GM12878 (cell line): ENCODE data around the gene LRRN4. TPM values are rescaled to one million over a fixed set of nuclear protein-coding genes. Genes with fewer than 3 reads are reported as not detected.

ENCODE experiments used
- ATAC-seq: fragments of 200-7000 bp; cut with Tn5 transposase; 3 replicates; pipeline ENCODE4 v1.9.1; 2020; ENCODE audit warnings: mild to moderate bottlenecking, moderate library complexity
- BruUV-seq: library from RNA; stranded (reverse); fragments of 400-500 nt; replicated peaks from 2 replicates; lab custom pipeline; 2021; lab: Mats Ljungman, UMichigan
- CTCF ChIA-PET: fragments of 300-600 bp; sonication (Branson Sonifier 250); formaldehyde crosslinking; extraction: SDS; loops from one replicate; lab custom pipeline; 2021; ENCODE audit warnings: inconsistent platforms; lab: Yijun Ruan, JAX
- POLR2A ChIA-PET: fragments of 350-600 bp; formaldehyde crosslinking; extraction: SDS; loops from one replicate; lab custom pipeline; 2021; ENCODE audit warnings: inconsistent platforms; lab: Charles Lee
- RAD21 ChIA-PET: fragments of 300-600 bp; sonication (Branson Sonifier 250); formaldehyde crosslinking; loops from one replicate; lab custom pipeline; 2023; ENCODE audit warnings: antibody characterized with exemption; ENCODE audit not compliant: unreplicated experiment; lab: Charles Lee
- SMC1A ChIA-PET: fragments of 300-600 bp; sonication (Branson Sonifier 250); formaldehyde crosslinking; loops from one replicate; lab custom pipeline; 2023; ENCODE audit not compliant: unreplicated experiment, uncharacterized antibody; lab: Charles Lee
- DNase-seq: peaks from one replicate; pipeline ENCODE4 v3.0.0-alpha.2; 2011; ENCODE audit warnings: low read depth, low spot score
- FAIRE-seq: peaks from 3 replicates; lab custom pipeline; 2011; peaks lifted over from hg19 to GRCh38; lab: Jason Lieb, UNC
- H2AFZ ChIP-seq: 2 replicates; pipeline ENCODE4 v1.6.0; 2011; ENCODE audit warnings: low read depth, low read length, control low read depth; ENCODE audit not compliant: control insufficient read depth
- H3K27ac ChIP-seq: 2 replicates; pipeline ENCODE4 v1.5.1; 2011; ENCODE audit warnings: control low read depth; ENCODE audit not compliant: control insufficient read depth, insufficient read depth
- H3K27me3 ChIP-seq, 2 experiments: replicated peaks in 1 of 2; 2 replicates each; pipeline versions ENCODE4 v1.6.0 to v1.6.1; 2011; ENCODE audit warnings: low read length in 1 of 2; ENCODE audit not compliant: control insufficient read depth in 2 of 2, insufficient read depth in 2 of 2
- H3K36me3 ChIP-seq, 2 experiments: 2 replicates each; pipeline ENCODE4 v1.5.1; 2011; ENCODE audit warnings: low read length in 1 of 2; ENCODE audit not compliant: control insufficient read depth in 2 of 2, insufficient read depth in 2 of 2
- H3K4me1 ChIP-seq: 2 replicates; pipeline ENCODE4 v1.6.1; 2011; ENCODE audit warnings: mild to moderate bottlenecking, low read length, moderate library complexity, mixed read lengths; ENCODE audit not compliant: control insufficient read depth, insufficient read depth
- H3K4me2 ChIP-seq: 2 replicates; pipeline ENCODE4 v1.6.0; 2011; ENCODE audit warnings: control low read depth; ENCODE audit not compliant: control insufficient read depth, insufficient read depth
- H3K4me3 ChIP-seq: fragments of 200-600 bp; sonication (generic); 2 replicates; pipeline ENCODE4 v1.5.1; 2016
- H3K79me2 ChIP-seq: 2 replicates; pipeline ENCODE4 v1.6.0; 2011; ENCODE audit warnings: low read length; ENCODE audit not compliant: control insufficient read depth, insufficient read depth
- H3K9ac ChIP-seq: 2 replicates; pipeline ENCODE4 v1.8.0; 2011; ENCODE audit warnings: low read length, control low read depth, mixed read lengths; ENCODE audit not compliant: control insufficient read depth, insufficient read depth
- H3K9me3 ChIP-seq: replicated peaks from 3 replicates; pipeline ENCODE4 v1.5.1; 2011; ENCODE audit warnings: mild to moderate bottlenecking, low read length; ENCODE audit not compliant: control insufficient read depth, insufficient read depth
- H4K20me1 ChIP-seq: 2 replicates; pipeline ENCODE4 v1.6.0; 2011; ENCODE audit not compliant: control insufficient read depth, insufficient read depth
- CBX5 ChIP-seq: sonication (generic); IDR thresholded peaks from 2 replicates; pipeline ENCODE4 v1.6.1; 2016; ENCODE audit warnings: low read depth, moderate library complexity, mild to moderate bottlenecking, inconsistent platforms
- CREB1 ChIP-seq: IDR thresholded peaks from 2 replicates; pipeline ENCODE4 v1.6.1; 2012; ENCODE audit warnings: low read depth, mild to moderate bottlenecking, inconsistent platforms
- HDAC6 ChIP-seq: fragments of 200-600 bp; sonication (generic); IDR thresholded peaks from one replicate; pipeline ENCODE4 v1.8.0; 2017; ENCODE audit warnings: antibody characterized with exemption; ENCODE audit not compliant: unreplicated experiment
- MTA2 ChIP-seq: fragments of 450-650 bp; IDR thresholded peaks from 2 replicates; pipeline ENCODE4 v1.6.1; 2016; ENCODE audit warnings: low read depth, mild to moderate bottlenecking, moderate library complexity
- MTA3 ChIP-seq: IDR thresholded peaks from 2 replicates; pipeline ENCODE4 v1.6.1; 2012; ENCODE audit warnings: low read length, inconsistent platforms, borderline replicate concordance
- MXI1 ChIP-seq: fragments of 150-350 bp; IDR thresholded peaks from 2 replicates; pipeline ENCODE4 v1.6.1; 2011; ENCODE audit warnings: low read depth, mild to moderate bottlenecking, inconsistent platforms, low read length, improper control_type of control experiment
- MYB ChIP-seq: fragments of 150-350 bp; IDR thresholded peaks from 2 replicates; pipeline ENCODE4 v1.6.1; 2014; ENCODE audit warnings: mild to moderate bottlenecking, low read depth, low read length, borderline replicate concordance
- NFIC ChIP-seq: IDR thresholded peaks from 2 replicates; pipeline ENCODE4 v1.6.1; 2012; ENCODE audit warnings: low read depth, mild to moderate bottlenecking, inconsistent platforms, low read length, moderate library complexity
- NFXL1 ChIP-seq: fragments of 450-650 bp; IDR thresholded peaks from 2 replicates; pipeline ENCODE4 v1.6.1; 2017; ENCODE audit warnings: antibody characterized with exemption, mild to moderate bottlenecking, borderline replicate concordance
- NRF1 ChIP-seq: conservative IDR thresholded peaks from 2 replicates; pipeline ENCODE4 v1.6.1; 2011; ENCODE audit warnings: mild to moderate bottlenecking, low read depth, low read length, improper control_type of control experiment
- SMAD1 ChIP-seq: fragments of 450-650 bp; IDR thresholded peaks from 2 replicates; pipeline ENCODE4 v1.6.1; 2018; ENCODE audit warnings: mild to moderate bottlenecking, low read depth; ENCODE audit not compliant: partially characterized antibody
- TARDBP ChIP-seq: IDR thresholded peaks from 2 replicates; pipeline ENCODE4 v1.6.1; 2016; ENCODE audit warnings: borderline replicate concordance
- in situ Hi-C: fragments of 300-500 bp; cut with MboI; formaldehyde crosslinking; loops from 9 replicates; pipeline ENCODE4 v1.14.3; 2018; ENCODE audit warnings: mixed read lengths
- intact Hi-C: fragments of 100-400 bp; cut with micrococcal nuclease; formaldehyde crosslinking; loops from one replicate; pipeline ENCODE4 v1.14.2; 2022; ENCODE audit not compliant: unreplicated experiment
- polyA plus RNA-seq, 11 experiments: library from polyadenylated mRNA; depleted of rRNA in 4 of 11; unstranded in 6 of 11; stranded (reverse) in 5 of 11; fragments of >200 nt; fragmentation: Nextera tagmentation in 4 of 11; fragmentation: Illumina TruSeq in 1 of 11; extraction: Ambion mirVana in 4 of 11; extraction: Trizol in 1 of 11; gene quantifications; 1 replicate in 1 of 11; 2 replicates in 10 of 11; pipeline versions ENCODE4 v1.2.1 to v1.2.3, GENCODE V29; 2011 to 2016; ENCODE audit warnings: inconsistent platforms in 2 of 11, missing spikeins in 2 of 11, low read depth in 1 of 11
- total RNA-seq, 4 experiments: library from RNA; depleted of rRNA in 3 of 4; stranded (reverse); fragments of >200 nt in 3 of 4; fragmentation: Illumina TruSeq in 1 of 4; extraction: Trizol in 1 of 4; gene quantifications; 2 replicates each; pipeline versions ENCODE4 v1.2.1 to v1.2.3, GENCODE V29; 2013 to 2021
- TF ChIP-seq, protein P1 (sequence below): IDR thresholded peaks from 2 replicates; pipeline ENCODE4 v1.6.1; 2012; ENCODE audit warnings: low read length, inconsistent platforms
- TF ChIP-seq, protein P2 (sequence below): IDR thresholded peaks from 2 replicates; pipeline ENCODE4 v1.6.1; 2012; ENCODE audit warnings: mild to moderate bottlenecking, low read depth, low read length
- TF ChIP-seq, protein P3 (sequence below): fragments of 450-650 bp; IDR thresholded peaks from 2 replicates; pipeline ENCODE4 v1.6.1; 2017; ENCODE audit warnings: low read depth, mild to moderate bottlenecking, moderate library complexity
- TF ChIP-seq, protein P4 (sequence below): IDR thresholded peaks from 2 replicates; pipeline ENCODE4 v1.6.1; 2012; ENCODE audit warnings: low read depth, low read length, improper control_type of control experiment

The LRRN4 gene
- total and polyA plus RNA-seq, 10 of the 15 experiments (the other 5 are each of a cell fraction or from before 2014, with no cell fraction given) = 0.11 TPM; not detected in 9

DNA sequence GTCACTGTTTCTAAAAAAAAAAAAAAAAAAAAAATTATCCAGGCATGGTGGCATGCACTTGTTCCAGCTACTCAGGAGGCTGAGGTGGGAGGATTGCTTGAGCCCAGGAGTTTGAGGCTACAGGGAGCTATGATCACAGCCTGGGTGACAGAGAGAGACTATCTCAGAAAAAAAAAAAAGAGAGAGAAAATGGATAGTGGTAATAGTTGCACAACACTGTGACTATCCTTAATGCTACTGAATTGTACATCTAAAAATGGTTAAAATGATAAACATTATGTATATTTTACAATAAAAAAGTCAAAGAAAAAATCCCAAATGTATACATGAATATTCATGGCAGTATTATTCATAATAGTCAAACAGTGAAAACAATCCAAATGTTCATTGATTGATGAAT lies 46.0 kb upstream of the LRRN4 start:
- in situ Hi-C loops (no loop called here), intact Hi-C loops (no loop called here)
- BruUV-seq = no TSS peak
- Histone ChIP-seq H3K9me3 (no peaks in the 10 kb centered on the region), H3K79me2 (no peaks in the 10 kb centered on the region), H2AFZ (no peak overlapping the region), H3K27ac (no peak overlapping the region), H3K9ac (no peak overlapping the region), H3K4me1 (no peaks in the 10 kb centered on the region), H4K20me1 (no peaks in the 10 kb centered on the region), H3K36me3 (no peaks in the 10 kb centered on the region), H3K4me2 (no peak overlapping the region), H3K4me3 (no peak overlapping the region), H3K27me3 (no peaks in the 10 kb centered on the region)
- no peak for ATAC-seq
- RAD21 ChIA-PET = interaction anchor here (0.7 kb wide), 1 partner anchor 690 kb away, joined by 3 read pairs; no protein-coding TSS in a partner anchor
- no peak for FAIRE-seq
- SMC1A ChIA-PET = interaction anchor here (0.6 to 0.7 kb wide), 2 partner anchors 10 to 950 kb away, joined by 3 read pairs; no protein-coding TSS in a partner anchor
- POLR2A ChIA-PET = interaction anchor here (1.0 kb wide), 1 partner anchor 10 kb away, joined by 3 read pairs; no protein-coding TSS in a partner anchor
- CTCF ChIA-PET = no interaction called here
- no peak for DNase-seq
- no peak for TF ChIP-seq CBX5
- no peak for TF ChIP-seq HDAC6
- TF ChIP-seq MYB = no peak
- no peak for TF ChIP-seq NFXL1
- TF ChIP-seq CREB1 = no peak
- TF ChIP-seq NFIC = no peak
- no peak for TF ChIP-seq TARDBP
- TF ChIP-seq, protein P1, sequence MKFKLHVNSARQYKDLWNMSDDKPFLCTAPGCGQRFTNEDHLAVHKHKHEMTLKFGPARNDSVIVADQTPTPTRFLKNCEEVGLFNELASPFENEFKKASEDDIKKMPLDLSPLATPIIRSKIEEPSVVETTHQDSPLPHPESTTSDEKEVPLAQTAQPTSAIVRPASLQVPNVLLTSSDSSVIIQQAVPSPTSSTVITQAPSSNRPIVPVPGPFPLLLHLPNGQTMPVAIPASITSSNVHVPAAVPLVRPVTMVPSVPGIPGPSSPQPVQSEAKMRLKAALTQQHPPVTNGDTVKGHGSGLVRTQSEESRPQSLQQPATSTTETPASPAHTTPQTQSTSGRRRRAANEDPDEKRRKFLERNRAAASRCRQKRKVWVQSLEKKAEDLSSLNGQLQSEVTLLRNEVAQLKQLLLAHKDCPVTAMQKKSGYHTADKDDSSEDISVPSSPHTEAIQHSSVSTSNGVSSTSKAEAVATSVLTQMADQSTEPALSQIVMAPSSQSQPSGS = no peak
- no peak for TF ChIP-seq MXI1
- TF ChIP-seq, protein P2, sequence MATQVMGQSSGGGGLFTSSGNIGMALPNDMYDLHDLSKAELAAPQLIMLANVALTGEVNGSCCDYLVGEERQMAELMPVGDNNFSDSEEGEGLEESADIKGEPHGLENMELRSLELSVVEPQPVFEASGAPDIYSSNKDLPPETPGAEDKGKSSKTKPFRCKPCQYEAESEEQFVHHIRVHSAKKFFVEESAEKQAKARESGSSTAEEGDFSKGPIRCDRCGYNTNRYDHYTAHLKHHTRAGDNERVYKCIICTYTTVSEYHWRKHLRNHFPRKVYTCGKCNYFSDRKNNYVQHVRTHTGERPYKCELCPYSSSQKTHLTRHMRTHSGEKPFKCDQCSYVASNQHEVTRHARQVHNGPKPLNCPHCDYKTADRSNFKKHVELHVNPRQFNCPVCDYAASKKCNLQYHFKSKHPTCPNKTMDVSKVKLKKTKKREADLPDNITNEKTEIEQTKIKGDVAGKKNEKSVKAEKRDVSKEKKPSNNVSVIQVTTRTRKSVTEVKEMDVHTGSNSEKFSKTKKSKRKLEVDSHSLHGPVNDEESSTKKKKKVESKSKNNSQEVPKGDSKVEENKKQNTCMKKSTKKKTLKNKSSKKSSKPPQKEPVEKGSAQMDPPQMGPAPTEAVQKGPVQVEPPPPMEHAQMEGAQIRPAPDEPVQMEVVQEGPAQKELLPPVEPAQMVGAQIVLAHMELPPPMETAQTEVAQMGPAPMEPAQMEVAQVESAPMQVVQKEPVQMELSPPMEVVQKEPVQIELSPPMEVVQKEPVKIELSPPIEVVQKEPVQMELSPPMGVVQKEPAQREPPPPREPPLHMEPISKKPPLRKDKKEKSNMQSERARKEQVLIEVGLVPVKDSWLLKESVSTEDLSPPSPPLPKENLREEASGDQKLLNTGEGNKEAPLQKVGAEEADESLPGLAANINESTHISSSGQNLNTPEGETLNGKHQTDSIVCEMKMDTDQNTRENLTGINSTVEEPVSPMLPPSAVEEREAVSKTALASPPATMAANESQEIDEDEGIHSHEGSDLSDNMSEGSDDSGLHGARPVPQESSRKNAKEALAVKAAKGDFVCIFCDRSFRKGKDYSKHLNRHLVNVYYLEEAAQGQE = no peak
- TF ChIP-seq MTA3 = no peak
- TF ChIP-seq, protein P3, sequence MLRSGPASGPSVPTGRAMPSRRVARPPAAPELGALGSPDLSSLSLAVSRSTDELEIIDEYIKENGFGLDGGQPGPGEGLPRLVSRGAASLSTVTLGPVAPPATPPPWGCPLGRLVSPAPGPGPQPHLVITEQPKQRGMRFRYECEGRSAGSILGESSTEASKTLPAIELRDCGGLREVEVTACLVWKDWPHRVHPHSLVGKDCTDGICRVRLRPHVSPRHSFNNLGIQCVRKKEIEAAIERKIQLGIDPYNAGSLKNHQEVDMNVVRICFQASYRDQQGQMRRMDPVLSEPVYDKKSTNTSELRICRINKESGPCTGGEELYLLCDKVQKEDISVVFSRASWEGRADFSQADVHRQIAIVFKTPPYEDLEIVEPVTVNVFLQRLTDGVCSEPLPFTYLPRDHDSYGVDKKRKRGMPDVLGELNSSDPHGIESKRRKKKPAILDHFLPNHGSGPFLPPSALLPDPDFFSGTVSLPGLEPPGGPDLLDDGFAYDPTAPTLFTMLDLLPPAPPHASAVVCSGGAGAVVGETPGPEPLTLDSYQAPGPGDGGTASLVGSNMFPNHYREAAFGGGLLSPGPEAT = no peak
- no peak for TF ChIP-seq SMAD1
- TF ChIP-seq, protein P4, sequence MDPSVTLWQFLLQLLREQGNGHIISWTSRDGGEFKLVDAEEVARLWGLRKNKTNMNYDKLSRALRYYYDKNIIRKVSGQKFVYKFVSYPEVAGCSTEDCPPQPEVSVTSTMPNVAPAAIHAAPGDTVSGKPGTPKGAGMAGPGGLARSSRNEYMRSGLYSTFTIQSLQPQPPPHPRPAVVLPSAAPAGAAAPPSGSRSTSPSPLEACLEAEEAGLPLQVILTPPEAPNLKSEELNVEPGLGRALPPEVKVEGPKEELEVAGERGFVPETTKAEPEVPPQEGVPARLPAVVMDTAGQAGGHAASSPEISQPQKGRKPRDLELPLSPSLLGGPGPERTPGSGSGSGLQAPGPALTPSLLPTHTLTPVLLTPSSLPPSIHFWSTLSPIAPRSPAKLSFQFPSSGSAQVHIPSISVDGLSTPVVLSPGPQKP = no peak
- TF ChIP-seq MTA2 = no peak
- TF ChIP-seq NRF1 = no peak
